Mammary epithelial cell (primary cell): Measurements from ENCODE around the gene PSENEN.

Experiments
- EZH2 ChIP-seq: IDR thresholded peaks from 2 replicates; pipeline ENCODE4 v1.6.1; 2012; ENCODE audit warnings: low read length, inconsistent platforms, borderline replicate concordance
- TF ChIP-seq, protein P1 (sequence below), 2 donors: IDR thresholded peaks in 1 of 2; conservative IDR thresholded peaks in 1 of 2; 2 replicates each; pipeline ENCODE4 v1.5.1; 2011 to 2012; ENCODE audit warnings: inconsistent platforms in 2 of 2, low read length in 2 of 2, mild to moderate bottlenecking in 2 of 2, control low read depth in 1 of 2, low read depth in 1 of 2; ENCODE audit not compliant: insufficient read depth in 1 of 2; ENCODE audit errors: extremely low read depth in 1 of 2

DNA sequence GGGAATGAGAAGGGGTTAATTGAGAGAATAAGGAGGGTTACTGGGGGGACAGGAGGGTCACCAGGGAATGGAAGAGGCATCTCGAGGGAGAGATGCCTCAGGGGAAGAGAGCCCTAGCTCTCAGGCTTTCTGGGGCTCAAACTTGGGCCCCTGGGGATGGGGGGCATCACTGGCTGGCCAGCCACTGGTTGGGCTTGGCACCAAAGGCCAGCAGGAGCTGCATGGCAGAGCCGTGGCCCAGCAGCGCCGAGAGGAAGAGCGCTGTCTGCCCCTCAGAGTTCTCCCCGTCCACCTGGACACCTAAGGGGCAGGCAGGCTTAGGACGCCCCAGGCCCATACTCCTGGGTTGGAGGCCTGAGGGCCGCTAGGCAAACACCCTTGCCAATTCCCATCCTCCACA, 47.4 kb downstream of the PSENEN start:
- TF ChIP-seq, protein P1, sequence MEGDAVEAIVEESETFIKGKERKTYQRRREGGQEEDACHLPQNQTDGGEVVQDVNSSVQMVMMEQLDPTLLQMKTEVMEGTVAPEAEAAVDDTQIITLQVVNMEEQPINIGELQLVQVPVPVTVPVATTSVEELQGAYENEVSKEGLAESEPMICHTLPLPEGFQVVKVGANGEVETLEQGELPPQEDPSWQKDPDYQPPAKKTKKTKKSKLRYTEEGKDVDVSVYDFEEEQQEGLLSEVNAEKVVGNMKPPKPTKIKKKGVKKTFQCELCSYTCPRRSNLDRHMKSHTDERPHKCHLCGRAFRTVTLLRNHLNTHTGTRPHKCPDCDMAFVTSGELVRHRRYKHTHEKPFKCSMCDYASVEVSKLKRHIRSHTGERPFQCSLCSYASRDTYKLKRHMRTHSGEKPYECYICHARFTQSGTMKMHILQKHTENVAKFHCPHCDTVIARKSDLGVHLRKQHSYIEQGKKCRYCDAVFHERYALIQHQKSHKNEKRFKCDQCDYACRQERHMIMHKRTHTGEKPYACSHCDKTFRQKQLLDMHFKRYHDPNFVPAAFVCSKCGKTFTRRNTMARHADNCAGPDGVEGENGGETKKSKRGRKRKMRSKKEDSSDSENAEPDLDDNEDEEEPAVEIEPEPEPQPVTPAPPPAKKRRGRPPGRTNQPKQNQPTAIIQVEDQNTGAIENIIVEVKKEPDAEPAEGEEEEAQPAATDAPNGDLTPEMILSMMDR (conservative IDR thresholded peaks at IDR 0.05 in 1 of 2, IDR thresholded peaks at IDR 0.05 in 1 of 2; ENCODE audit: extremely low read depth in 1 of 2, insufficient read depth in 1 of 2, low read depth in 1 of 2, low read length in 2 of 2): no peak
- no peak for TF ChIP-seq EZH2
